Trophoblast cell (in vitro differentiated cells and primary cell): ENCODE measurements around the gene GABPB2. TPM values are rescaled to one million over a fixed set of nuclear protein-coding genes. Genes with fewer than 3 reads are reported as not detected.

Source experiments
- DNase-seq, 2 donors: peaks; one replicate each; pipeline ENCODE4 v3.0.0-alpha.2; 2016
- H2AFZ ChIP-seq: 2 replicates; pipeline ENCODE4 v1.6.1; 2013; ENCODE audit warnings: low read length, moderate library complexity, mild to moderate bottlenecking; ENCODE audit not compliant: insufficient read depth, poor library complexity
- H2AK5ac ChIP-seq: 2 replicates; pipeline ENCODE4 v1.6.1; 2013; ENCODE audit warnings: mild to moderate bottlenecking, low read length
- H2BK120ac ChIP-seq: 2 replicates; pipeline ENCODE4 v1.6.1; 2013; ENCODE audit warnings: low read length, mild to moderate bottlenecking, moderate library complexity; ENCODE audit not compliant: insufficient read depth, poor library complexity
- H2BK12ac ChIP-seq: 2 replicates; pipeline ENCODE4 v1.6.1; 2013; ENCODE audit warnings: mild to moderate bottlenecking, low read length, moderate library complexity
- H2BK5ac ChIP-seq: 2 replicates; pipeline ENCODE4 v1.6.1; 2013; ENCODE audit warnings: low read length, low read depth, moderate library complexity, mild to moderate bottlenecking; ENCODE audit not compliant: poor library complexity
- H3K14ac ChIP-seq: 2 replicates; pipeline ENCODE4 v1.6.1; 2013; ENCODE audit warnings: mild to moderate bottlenecking, low read length
- H3K18ac ChIP-seq: 2 replicates; pipeline ENCODE4 v1.6.1; 2013; ENCODE audit warnings: mild to moderate bottlenecking, low read length
- H3K23ac ChIP-seq: 2 replicates; pipeline ENCODE4 v1.6.1; 2013; ENCODE audit warnings: low read length
- H3K27ac ChIP-seq: 2 replicates; pipeline ENCODE4 v1.5.1; 2013; ENCODE audit warnings: low read depth, mild to moderate bottlenecking, inconsistent platforms, low read length, moderate library complexity
- H3K27me3 ChIP-seq: 2 replicates; pipeline ENCODE4 v1.6.1; 2013; ENCODE audit warnings: inconsistent platforms, mild to moderate bottlenecking, low read length, moderate library complexity; ENCODE audit not compliant: insufficient read depth
- H3K36me3 ChIP-seq, 2 experiments: 1 replicate in 1 of 2; 2 replicates in 1 of 2; pipeline ENCODE4 v1.6.1; 2013; ENCODE audit warnings: low read length in 2 of 2, mild to moderate bottlenecking in 2 of 2, moderate library complexity in 1 of 2; ENCODE audit not compliant: insufficient read depth in 2 of 2, control insufficient read depth in 1 of 2
- H3K4ac ChIP-seq: 2 replicates; pipeline ENCODE4 v1.6.1; 2013; ENCODE audit warnings: low read depth, mild to moderate bottlenecking, low read length, moderate library complexity
- H3K4me1 ChIP-seq, 2 experiments: 1 replicate in 1 of 2; 2 replicates in 1 of 2; pipeline ENCODE4 v1.6.1; 2013; ENCODE audit warnings: low read length in 2 of 2, mild to moderate bottlenecking in 2 of 2, moderate library complexity in 1 of 2; ENCODE audit not compliant: insufficient read depth in 2 of 2, control insufficient read depth in 1 of 2
- H3K4me2 ChIP-seq: 2 replicates; pipeline ENCODE4 v1.6.1; 2013; ENCODE audit warnings: inconsistent platforms, mild to moderate bottlenecking, low read length, moderate library complexity
- H3K4me3 ChIP-seq: 2 replicates; pipeline ENCODE4 v1.5.1; 2013; ENCODE audit warnings: mild to moderate bottlenecking, low read depth, low read length, inconsistent platforms
- H3K79me1 ChIP-seq: one replicate; pipeline ENCODE4 v1.6.1; 2013; ENCODE audit warnings: low read length
- H3K79me2 ChIP-seq: 2 replicates; pipeline ENCODE4 v1.6.1; 2013; ENCODE audit warnings: low read length, mild to moderate bottlenecking; ENCODE audit not compliant: control insufficient read depth, insufficient read depth, poor library complexity
- H3K9ac ChIP-seq: 2 replicates; pipeline ENCODE4 v1.6.1; 2013; ENCODE audit warnings: mild to moderate bottlenecking, low read length
- H3K9me3 ChIP-seq: 2 replicates; pipeline ENCODE4 v1.6.1; 2013; ENCODE audit warnings: low read depth, mild to moderate bottlenecking, control low read depth, inconsistent platforms, low read length; ENCODE audit not compliant: insufficient read depth
- H4K12ac ChIP-seq: 2 replicates; pipeline ENCODE4 v1.6.1; 2013; ENCODE audit warnings: low read depth, mild to moderate bottlenecking, low read length, moderate library complexity
- H4K8ac ChIP-seq: 2 replicates; pipeline ENCODE4 v1.6.1; 2013; ENCODE audit warnings: low read depth, mild to moderate bottlenecking, low read length, moderate library complexity
- H4K91ac ChIP-seq: one replicate; pipeline ENCODE4 v1.6.1; 2013; ENCODE audit warnings: low read depth, mild to moderate bottlenecking, low read length, moderate library complexity
- WGBS: extraction: QIAGEN DNeasy Blood & Tissue Kit; methylation state at CpG from one replicate; pipeline ENCODE4 v1.1.7; 2013; ENCODE audit warnings: missing lambda C conversion rate; ENCODE audit not compliant: insufficient read length, insufficient coverage; ENCODE audit errors: extremely low coverage; 5-methylcytosine and 5-hydroxymethylcytosine counted together
- polyA plus RNA-seq: library from polyadenylated mRNA; stranded (reverse); fragments of 200-250 nt; gene quantifications from 2 replicates; pipeline ENCODE4 v1.2.3, GENCODE V29; 2013

Gene GABPB2
- 2.3 and 2.5 TPM in 2 replicates for polyA plus RNA-seq

DNA sequence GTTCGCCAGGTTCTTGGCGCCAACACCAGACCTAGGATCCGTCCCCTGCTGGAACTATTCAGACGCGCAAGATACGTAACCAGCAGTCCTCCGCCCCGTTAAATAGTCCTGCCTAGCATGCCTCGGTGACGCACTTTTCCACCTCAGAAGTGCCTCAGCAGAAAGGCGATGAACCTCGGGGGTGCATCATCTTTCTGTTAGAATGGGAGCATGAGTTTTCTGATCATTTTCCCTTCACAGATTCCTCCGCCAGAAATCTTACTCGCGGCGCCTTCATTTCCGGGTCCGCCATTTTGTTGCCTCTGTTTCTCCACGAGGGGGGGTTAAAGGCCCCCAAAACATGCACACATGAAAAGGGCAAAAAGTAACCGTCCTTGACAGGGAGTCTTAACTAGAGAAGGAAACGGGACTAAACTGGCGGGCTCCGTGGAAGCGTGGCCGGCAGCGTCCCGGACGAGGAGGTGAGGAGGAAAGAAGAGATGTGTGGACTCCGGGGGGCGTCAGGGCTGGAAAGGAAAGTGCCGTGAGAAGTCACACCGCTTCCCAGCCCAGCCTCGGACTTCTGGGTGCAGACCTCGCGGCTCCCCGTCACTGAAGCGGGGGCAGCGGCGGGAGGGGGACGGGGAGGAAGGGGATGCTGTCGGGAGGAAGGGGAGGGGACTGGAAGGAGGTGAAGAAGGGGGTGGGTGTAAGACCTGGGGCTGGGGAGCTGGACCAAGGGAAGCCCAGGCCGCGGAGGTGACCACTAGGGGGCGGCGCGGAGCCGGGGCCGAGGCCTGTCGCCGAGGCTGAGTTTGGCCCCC lies at the start of gene GABPB2:
GABPB2 (plus strand) TSS at position 288 of the 803 bp plus-strand sequence. CDS start 17,429 bp downstream, outside the sequence.
- no peaks in the 10 kb centered on the region for H3K27me3 ChIP-seq

GRCh38 chr1:151024540-151025146 lies 45.9 kb upstream of the GABPB2 start:
- Histone ChIP-seq H3K18ac (no peak overlapping the region), H4K12ac (no peak overlapping the region), H2AK5ac (no peak overlapping the region), H3K4me2 (no peak overlapping the region), H3K4me1 (no peaks in the 10 kb centered on the region), H3K4ac (no peak overlapping the region), H3K14ac (no peak overlapping the region), H3K23ac (no peak overlapping the region), H2BK120ac (no peak overlapping the region), H3K27ac (no peak overlapping the region), H3K36me3 (peaks cover 12% of the 10 kb centered on the region in 2 experiments), H3K79me1 (no peaks in the 10 kb centered on the region), H4K91ac (no peak overlapping the region), H3K9me3 (peaks cover 3% of the 10 kb centered on the region), H2BK12ac (no peak overlapping the region), H2AFZ (no peak overlapping the region), H3K79me2 (no peaks in the 10 kb centered on the region), H3K4me3 (no peak overlapping the region), H3K27me3 (no peaks in the 10 kb centered on the region), H4K8ac (no peak overlapping the region), H2BK5ac (no peak overlapping the region), H3K9ac (no peak overlapping the region)
- peak; percentile 46 to 81 for DNase-seq
- WGBS, result no CpG with 5 or more reads among the region's 6 CpGs

More for the DNA sequence above, at the start of gene GABPB2:
- H3K4ac ChIP-seq, result peak within 1 kb of the TSS; percentile 92
- H3K4me2 ChIP-seq, result peak within 1 kb of the TSS; percentile 80
- peaks cover 16 to 21% of the 10 kb centered on the region in 2 experiments for H3K36me3 ChIP-seq
- peak within 1 kb of the TSS; percentile 89 for H3K18ac ChIP-seq
- peak within 1 kb of the TSS; percentile 77 for H3K4me3 ChIP-seq
- H2AFZ ChIP-seq, result peak within 1 kb of the TSS; percentile 92
- peak within 1 kb of the TSS; percentile 99 for H4K91ac ChIP-seq
- WGBS, result no CpG with 5 or more reads among the region's 50 CpGs
- H2BK12ac ChIP-seq, result no peak within 1 kb of the TSS
- H3K4me1 ChIP-seq, result peaks cover 0 to 3% of the 10 kb centered on the region in 2 experiments
- peak within 1 kb of the TSS; percentile 32 for H2BK5ac ChIP-seq
- H3K23ac ChIP-seq, result no peak within 1 kb of the TSS
- H4K12ac ChIP-seq, result peak within 1 kb of the TSS; percentile 98
- peaks cover 3% of the 10 kb centered on the region for H3K79me2 ChIP-seq
- peak within 1 kb of the TSS; percentile 99 for H4K8ac ChIP-seq
- H3K9me3 ChIP-seq, result no peaks in the 10 kb centered on the region
- peak; percentile 88 to 92 for DNase-seq
- peak within 1 kb of the TSS; percentile 85 for H3K9ac ChIP-seq
- H2BK120ac ChIP-seq, result peak within 1 kb of the TSS; percentile 90
- H2AK5ac ChIP-seq, result peak within 1 kb of the TSS; percentile 59
- peak within 1 kb of the TSS; percentile 98 for H3K14ac ChIP-seq
- peak within 1 kb of the TSS; percentile 95 for H3K27ac ChIP-seq
- peaks cover 9% of the 10 kb centered on the region for H3K79me1 ChIP-seq

GRCh38 chr1:151026460-151026859 lies 44.1 kb upstream of the GABPB2 start:
- no peak overlapping the region for H3K9ac ChIP-seq
- no peak overlapping the region for H3K23ac ChIP-seq
- peaks cover 12 to 14% of the 10 kb centered on the region in 2 experiments for H3K36me3 ChIP-seq
- H2BK5ac ChIP-seq, result no peak overlapping the region
- no peak overlapping the region for H4K8ac ChIP-seq
- H3K14ac ChIP-seq, result no peak overlapping the region
- H2AK5ac ChIP-seq, result no peak overlapping the region
- H3K9me3 ChIP-seq, result peaks cover 3% of the 10 kb centered on the region
- H2AFZ ChIP-seq, result no peak overlapping the region
- no peak overlapping the region for H3K4me2 ChIP-seq
- DNase-seq, result no peak
- no peaks in the 10 kb centered on the region for H3K4me1 ChIP-seq
- no peak overlapping the region for H4K12ac ChIP-seq
- H2BK12ac ChIP-seq, result no peak overlapping the region
- H3K27me3 ChIP-seq, result no peaks in the 10 kb centered on the region
- H3K4ac ChIP-seq, result no peak overlapping the region
- no peak overlapping the region for H4K91ac ChIP-seq
- no peak overlapping the region for H3K18ac ChIP-seq
- no peak overlapping the region for H3K4me3 ChIP-seq
- H2BK120ac ChIP-seq, result no peak overlapping the region
- H3K79me1 ChIP-seq, result no peaks in the 10 kb centered on the region
- no peak overlapping the region for H3K27ac ChIP-seq
- H3K79me2 ChIP-seq, result no peaks in the 10 kb centered on the region

DNA sequence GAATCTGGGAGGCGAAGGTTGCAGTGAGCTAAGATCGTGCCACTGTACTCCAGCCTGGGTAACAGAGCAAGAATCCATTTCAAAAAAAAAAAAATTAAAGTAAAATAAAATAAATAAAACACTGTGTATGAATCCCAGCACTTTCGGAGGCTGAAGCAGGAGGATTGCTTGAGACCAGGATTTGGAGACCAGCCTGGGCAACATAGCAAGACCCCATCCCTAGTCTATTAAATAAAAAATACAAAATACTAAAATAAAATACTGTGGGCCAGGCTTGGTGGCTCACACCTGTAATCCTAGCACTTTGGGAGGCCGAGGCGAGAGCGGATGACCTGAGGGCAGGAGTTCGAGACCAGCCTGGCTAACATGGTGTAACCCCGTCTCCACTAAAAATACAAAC lies 38.4 kb upstream of the GABPB2 start:
- H3K36me3 ChIP-seq, result peaks cover 9 to 19% of the 10 kb centered on the region in 2 experiments
- H4K12ac ChIP-seq, result no peak overlapping the region
- WGBS, result no CpG with 5 or more reads among the region's 8 CpGs
- H3K4me1 ChIP-seq, result peaks cover 0 to 3% of the 10 kb centered on the region in 2 experiments
- no peak overlapping the region for H2BK5ac ChIP-seq
- no peak overlapping the region for H3K4ac ChIP-seq
- no peak overlapping the region for H2AFZ ChIP-seq
- no peak overlapping the region for H2BK120ac ChIP-seq
- H4K91ac ChIP-seq, result no peak overlapping the region
- H3K4me2 ChIP-seq, result no peak overlapping the region
- no peak overlapping the region for H3K4me3 ChIP-seq
- no peak overlapping the region for H2BK12ac ChIP-seq
- no peak overlapping the region for H3K9ac ChIP-seq
- H3K27me3 ChIP-seq, result no peaks in the 10 kb centered on the region
- H4K8ac ChIP-seq, result no peak overlapping the region
- no peak overlapping the region for H3K23ac ChIP-seq
- peaks cover 2% of the 10 kb centered on the region for H3K9me3 ChIP-seq
- no peak overlapping the region for H3K27ac ChIP-seq
- DNase-seq, result no peak
- H3K18ac ChIP-seq, result no peak overlapping the region
- no peak overlapping the region for H2AK5ac ChIP-seq
- no peaks in the 10 kb centered on the region for H3K79me1 ChIP-seq
- H3K14ac ChIP-seq, result no peak overlapping the region
- no peaks in the 10 kb centered on the region for H3K79me2 ChIP-seq
